SH-SY5Y (cell line): ENCODE data around the gene LRCOL1.

Experiments
- GATA2 ChIP-seq: IDR thresholded peaks from 2 replicates; pipeline ENCODE4 v1.6.1; 2011; ENCODE audit warnings: mild to moderate bottlenecking, low read depth, low read length
- GATA3 ChIP-seq: IDR thresholded peaks from 2 replicates; pipeline ENCODE4 v1.6.1; 2011; ENCODE audit warnings: low read depth, mild to moderate bottlenecking, low read length, moderate library complexity

- TF ChIP-seq GATA2 (no peak), GATA3 (no peak)
These were observed 8.3 kb upstream of the LRCOL1 start, which contains the start of gene P2RX2 for GRCh38 chr12:132618683-132619043.
